NCI-H82 treated with DMSO at 0.1 percent for 48 hours (cell line): ENCODE results near the gene METTL21A.

ENCODE experiments used
- DNase-seq: peaks from one replicate; lab custom pipeline; 2025; ENCODE audit not compliant: unreplicated experiment; lab: John Stamatoyannopoulos, UW

METTL21A gene

GRCh38 chr2:207565736-207566500 is 59.3 kb downstream of the METTL21A start:
- no peak for DNase-seq
